UCSD-AML1 (cell line): Measurements from ENCODE around the gene SLC5A2.
A peak's percentile ranks its signal among the peaks of the same experiment; 100 is the strongest.
"Not testable (repeated sequence)": the region's sequence is repeated elsewhere in the genome, so short reads cannot be mapped to it uniquely, and the experiment has no call there.

Experiments
- DNase-seq: peaks from one replicate; lab custom pipeline; 2025; ENCODE audit not compliant: unreplicated experiment; lab: John Stamatoyannopoulos, UW

The SLC5A2 gene

GRCh38 chr16:31491778-31492418, 9.0 kb downstream of the SLC5A2 start:
- no peak for DNase-seq

- DNase-seq, result no peak
These were observed 10.7 kb downstream of the SLC5A2 start for GRCh38 chr16:31493506-31494125.

- no peak for DNase-seq
These were observed 13.7 kb downstream of the SLC5A2 start for GRCh38 chr16:31496670-31497069.

GRCh38 chr16:31498493-31498892, 15.6 kb downstream of the SLC5A2 start:
- no peak for DNase-seq

GRCh38 chr16:31499928-31500327, 17.0 kb downstream of the SLC5A2 start:
- DNase-seq, result no peak

GRCh38 chr16:31501226-31501965, 18.5 kb downstream of the SLC5A2 start:
- no peak for DNase-seq

- DNase-seq, result no peak
These were observed 19.0 kb downstream of the SLC5A2 start for GRCh38 chr16:31501966-31502348.

- no peak for DNase-seq
These were observed 20.1 kb downstream of the SLC5A2 start for GRCh38 chr16:31502981-31503380.

GRCh38 chr16:31503555-31503954, 20.6 kb downstream of the SLC5A2 start:
- not testable (repeated sequence) for DNase-seq

- no peak for DNase-seq
These were observed 21.2 kb downstream of the SLC5A2 start for GRCh38 chr16:31504159-31504558.

GRCh38 chr16:31505483-31505882, 22.6 kb downstream of the SLC5A2 start:
- no peak for DNase-seq

- DNase-seq, result no peak
These were observed 24.6 kb downstream of the SLC5A2 start for GRCh38 chr16:31507617-31507928.

GRCh38 chr16:31507929-31508705, 25.2 kb downstream of the SLC5A2 start, which contains the start of gene RUSF1:
RUSF1 (minus strand) TSS chr16:31508391; CDS start chr16:31508373, 18 bp downstream.
- DNase-seq, result peak; percentile 89

GRCh38 chr16:31508706-31509195, 25.8 kb downstream of the SLC5A2 start:
- DNase-seq, result no peak

GRCh38 chr16:31513126-31513525, 30.2 kb downstream of the SLC5A2 start:
- no peak for DNase-seq

- no peak for DNase-seq
These were observed 31.0 kb downstream of the SLC5A2 start for GRCh38 chr16:31513884-31514283.

- DNase-seq, result no peak
These were observed 35.0 kb downstream of the SLC5A2 start for GRCh38 chr16:31517800-31518402.

GRCh38 chr16:31519759-31520431, 37.0 kb downstream of the SLC5A2 start:
- DNase-seq, result no peak

GRCh38 chr16:31521368-31521767, 38.4 kb downstream of the SLC5A2 start:
- no peak for DNase-seq

- DNase-seq, result no peak
These were observed 39.1 kb downstream of the SLC5A2 start for GRCh38 chr16:31522071-31522470.
